Activated naive CD8-positive, alpha-beta T cell treated with anti-CD3 and anti-CD28 coated beads, Interleukin-2, amount 10 ng/mL, durations not matched to agents 7 days and 5 days (primary cell): ENCODE results near the gene C1QB. TPM values are rescaled to one million over a fixed set of nuclear protein-coding genes. Genes with fewer than 3 reads are reported as not detected.
A peak's percentile ranks its signal among the peaks of the same experiment; 100 is the strongest.

Source experiments
- ATAC-seq: fragments of 150-1000 bp; cut with Tn5 transposase; one replicate; pipeline ENCODE4 v1.10.0; 2021; ENCODE audit warnings: low read depth, moderate library complexity
- POLR2A ChIA-PET: fragments of 350-600 bp; sonication (Branson Sonifier 250); formaldehyde crosslinking; loops from one replicate; lab custom pipeline; 2021; ENCODE audit warnings: antibody characterized with exemption; lab: Charles Lee
- DNase-seq: peaks from one replicate; pipeline ENCODE4 v3.0.0; 2021
- H3K27ac Mint-ChIP-seq: one replicate; pipeline ENCODE4 v1.8.0; 2022; ENCODE audit warnings: mild to moderate bottlenecking, mixed read lengths
- H3K27me3 Mint-ChIP-seq: one replicate; pipeline ENCODE4 v1.8.0; 2022; ENCODE audit warnings: mild to moderate bottlenecking, moderate library complexity, mixed read lengths
- H3K36me3 Mint-ChIP-seq: one replicate; pipeline ENCODE4 v1.8.0; 2021; ENCODE audit warnings: mild to moderate bottlenecking, mixed read lengths
- H3K4me1 Mint-ChIP-seq: one replicate; pipeline ENCODE4 v1.8.0; 2021; ENCODE audit warnings: mixed read lengths
- H3K4me3 Mint-ChIP-seq: one replicate; pipeline ENCODE4 v1.8.0; 2022; ENCODE audit warnings: mild to moderate bottlenecking, moderate library complexity, mixed read lengths
- H3K9me3 Mint-ChIP-seq: one replicate; pipeline ENCODE4 v1.8.0; 2021; ENCODE audit warnings: mixed read lengths
- total RNA-seq, 2 experiments: library from RNA; stranded (reverse); gene quantifications; one replicate each; pipeline ENCODE4 v1.2.3, GENCODE V29; 2021

C1QB gene
- total RNA-seq: under 1 TPM; 0.50 to 0.79 TPM

- Mint-ChIP-seq H3K27me3 (peaks cover 4% of the 10 kb centered on the region), H3K27ac (no peak within 1 kb of the TSS), H3K36me3 (no peaks in the 10 kb centered on the region), H3K9me3 (no peaks in the 10 kb centered on the region), H3K4me1 (no peaks in the 10 kb centered on the region), H3K4me3 (no peak within 1 kb of the TSS)
- no peak for ATAC-seq
- no peak for DNase-seq
- POLR2A ChIA-PET: no interaction called here
These were observed at the start of gene C1QB for GRCh38 chr1:22652881-22653316. TSS of gene C1QB (plus strand) at chr1:22653236. CDS start at chr1:22659463, 6,227 bp downstream.

GRCh38 chr1:22606161-22606560, 46.9 kb upstream of the C1QB start:
- H3K9me3 Mint-ChIP-seq: no peaks in the 10 kb centered on the region

GRCh38 chr1:22607154-22607553, 45.9 kb upstream of the C1QB start:
- ATAC-seq (no peak), DNase-seq (no peak)
- Mint-ChIP-seq H3K36me3 (no peaks in the 10 kb centered on the region), H3K27me3 (peaks cover 23% of the 10 kb centered on the region), H3K4me1 (no peaks in the 10 kb centered on the region), H3K4me3 (no peak overlapping the region), H3K27ac (no peak overlapping the region), H3K9me3 (no peaks in the 10 kb centered on the region)
- POLR2A ChIA-PET: no interaction called here

More at GRCh38 chr1:22606161-22606560, 46.9 kb upstream of the C1QB start:
- H3K27ac Mint-ChIP-seq: no peak overlapping the region
- POLR2A ChIA-PET: no interaction called here
- no peaks in the 10 kb centered on the region for H3K36me3 Mint-ChIP-seq
- no peak for DNase-seq
- H3K4me1 Mint-ChIP-seq: no peaks in the 10 kb centered on the region
- no peak for ATAC-seq
- H3K4me3 Mint-ChIP-seq: no peak overlapping the region
- H3K27me3 Mint-ChIP-seq: peaks cover 21% of the 10 kb centered on the region

- no peak for ATAC-seq
- no peaks in the 10 kb centered on the region for H3K36me3 Mint-ChIP-seq
- no peak for DNase-seq
- no peaks in the 10 kb centered on the region for H3K9me3 Mint-ChIP-seq
- no peak overlapping the region for H3K27ac Mint-ChIP-seq
- H3K27me3 Mint-ChIP-seq: peaks cover 23% of the 10 kb centered on the region
- H3K4me1 Mint-ChIP-seq: no peaks in the 10 kb centered on the region
- POLR2A ChIA-PET: no interaction called here
- no peak overlapping the region for H3K4me3 Mint-ChIP-seq
These were observed 44.7 kb upstream of the C1QB start for GRCh38 chr1:22608361-22608760.

GRCh38 chr1:22609291-22609690, 43.7 kb upstream of the C1QB start:
- no peak for ATAC-seq
- Mint-ChIP-seq H3K4me3 (no peak overlapping the region), H3K27ac (no peak overlapping the region), H3K9me3 (no peaks in the 10 kb centered on the region), H3K36me3 (no peaks in the 10 kb centered on the region), H3K4me1 (no peaks in the 10 kb centered on the region), H3K27me3 (peaks cover 20% of the 10 kb centered on the region)
- POLR2A ChIA-PET: no interaction called here
- DNase-seq: no peak

GRCh38 chr1:22611530-22611947, 41.5 kb upstream of the C1QB start:
- peak; percentile 52 for ATAC-seq
- POLR2A ChIA-PET: no interaction called here
- Mint-ChIP-seq H3K36me3 (no peaks in the 10 kb centered on the region), H3K4me3 (no peak overlapping the region), H3K27ac (no peak overlapping the region), H3K9me3 (no peaks in the 10 kb centered on the region), H3K27me3 (peaks cover 5% of the 10 kb centered on the region), H3K4me1 (no peaks in the 10 kb centered on the region)
- DNase-seq: peak; percentile 54

- no peaks in the 10 kb centered on the region for H3K4me1 Mint-ChIP-seq
- POLR2A ChIA-PET: no interaction called here
- ATAC-seq: no peak
These were observed 40.1 kb upstream of the C1QB start for GRCh38 chr1:22612671-22613571.

GRCh38 chr1:22613572-22613918, 39.5 kb upstream of the C1QB start:
- H3K4me3 Mint-ChIP-seq: no peak overlapping the region
- H3K9me3 Mint-ChIP-seq: no peaks in the 10 kb centered on the region
- H3K27ac Mint-ChIP-seq: no peak overlapping the region
- peaks cover 2% of the 10 kb centered on the region for H3K27me3 Mint-ChIP-seq
- DNase-seq (no peak), ATAC-seq (no peak)
- H3K4me1 Mint-ChIP-seq: no peaks in the 10 kb centered on the region
- POLR2A ChIA-PET: no interaction called here
- H3K36me3 Mint-ChIP-seq: no peaks in the 10 kb centered on the region

More at GRCh38 chr1:22612671-22613571, 40.1 kb upstream of the C1QB start:
- H3K27me3 Mint-ChIP-seq: peaks cover 2% of the 10 kb centered on the region
- no peak overlapping the region for H3K4me3 Mint-ChIP-seq
- no peaks in the 10 kb centered on the region for H3K9me3 Mint-ChIP-seq
- H3K36me3 Mint-ChIP-seq: no peaks in the 10 kb centered on the region
- DNase-seq: no peak
- no peak overlapping the region for H3K27ac Mint-ChIP-seq

- H3K27ac Mint-ChIP-seq: no peak overlapping the region
- DNase-seq (no peak), ATAC-seq (no peak)
- H3K9me3 Mint-ChIP-seq: no peaks in the 10 kb centered on the region
- peaks cover 2% of the 10 kb centered on the region for H3K27me3 Mint-ChIP-seq
- H3K36me3 Mint-ChIP-seq: no peaks in the 10 kb centered on the region
- no peaks in the 10 kb centered on the region for H3K4me1 Mint-ChIP-seq
- H3K4me3 Mint-ChIP-seq: no peak overlapping the region
- POLR2A ChIA-PET: no interaction called here
These were observed 39.1 kb upstream of the C1QB start for GRCh38 chr1:22613951-22614350.

GRCh38 chr1:22615886-22616285, 37.1 kb upstream of the C1QB start:
- POLR2A ChIA-PET: no interaction called here

GRCh38 chr1:22616571-22616970, 36.5 kb upstream of the C1QB start:
- Mint-ChIP-seq H3K4me1 (no peaks in the 10 kb centered on the region), H3K9me3 (no peaks in the 10 kb centered on the region), H3K36me3 (no peaks in the 10 kb centered on the region), H3K27me3 (peaks cover 4% of the 10 kb centered on the region), H3K27ac (no peak overlapping the region), H3K4me3 (no peak overlapping the region)
- no peak for ATAC-seq
- POLR2A ChIA-PET: no interaction called here
- DNase-seq: no peak

More at GRCh38 chr1:22615886-22616285, 37.1 kb upstream of the C1QB start:
- Mint-ChIP-seq H3K27me3 (peaks cover 6% of the 10 kb centered on the region), H3K27ac (no peak overlapping the region), H3K36me3 (no peaks in the 10 kb centered on the region), H3K9me3 (no peaks in the 10 kb centered on the region), H3K4me1 (no peaks in the 10 kb centered on the region), H3K4me3 (no peak overlapping the region)
- DNase-seq (no peak), ATAC-seq (no peak)

GRCh38 chr1:22618056-22618455, 35.0 kb upstream of the C1QB start:
- POLR2A ChIA-PET: no interaction called here
- peaks cover 4% of the 10 kb centered on the region for H3K27me3 Mint-ChIP-seq
- DNase-seq: no peak
- H3K36me3 Mint-ChIP-seq: no peaks in the 10 kb centered on the region
- H3K4me3 Mint-ChIP-seq: no peak overlapping the region
- no peak overlapping the region for H3K27ac Mint-ChIP-seq
- H3K4me1 Mint-ChIP-seq: no peaks in the 10 kb centered on the region
- H3K9me3 Mint-ChIP-seq: no peaks in the 10 kb centered on the region
- no peak for ATAC-seq

- Mint-ChIP-seq H3K36me3 (no peaks in the 10 kb centered on the region), H3K9me3 (no peaks in the 10 kb centered on the region), H3K27me3 (peaks cover 6% of the 10 kb centered on the region), H3K4me1 (no peaks in the 10 kb centered on the region), H3K27ac (no peak overlapping the region), H3K4me3 (no peak overlapping the region)
- no peak for ATAC-seq
- POLR2A ChIA-PET: no interaction called here
- DNase-seq: no peak
These were observed 33.8 kb upstream of the C1QB start for GRCh38 chr1:22619252-22619651.

GRCh38 chr1:22619798-22620197, 33.2 kb upstream of the C1QB start:
- Mint-ChIP-seq H3K27ac (no peak overlapping the region), H3K4me1 (no peaks in the 10 kb centered on the region), H3K9me3 (no peaks in the 10 kb centered on the region), H3K27me3 (peaks cover 8% of the 10 kb centered on the region), H3K36me3 (no peaks in the 10 kb centered on the region), H3K4me3 (no peak overlapping the region)
- DNase-seq (no peak), ATAC-seq (no peak)
- POLR2A ChIA-PET: no interaction called here
